ENCODE results near the gene XYLB.
"Not testable (repeated sequence)": the region's sequence is repeated elsewhere in the genome, so short reads cannot be mapped to it uniquely, and the experiment has no call there.

Gene XYLB

GRCh38 chr3:38396239-38396638, 49.7 kb downstream of the XYLB start:
- no peak for DNase-seq (ENCODE audit: low read depth in 2 of 2)

DNA sequence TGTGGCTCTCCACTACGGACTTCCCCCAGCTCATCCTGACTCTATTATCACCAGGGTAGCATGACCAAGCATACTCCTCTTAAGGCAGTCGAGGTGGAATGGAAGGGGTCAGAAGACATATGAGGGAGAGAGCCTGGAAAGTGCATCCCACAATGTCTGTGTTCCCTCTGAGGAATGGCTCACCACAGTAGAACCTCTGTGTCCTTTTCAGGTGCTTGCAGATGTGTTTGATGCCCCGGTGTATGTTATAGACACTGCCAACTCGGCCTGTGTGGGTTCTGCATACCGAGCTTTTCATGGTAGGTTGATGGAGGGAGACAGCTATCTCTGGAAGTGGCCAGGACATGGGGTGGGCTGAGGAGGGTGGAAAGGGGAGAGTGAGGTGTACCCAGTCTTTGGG, 50.3 kb downstream of the XYLB start:
- DNase-seq (ENCODE audit: low read depth in 2 of 2): no peak

GRCh38 chr3:38397320-38397719, 50.7 kb downstream of the XYLB start:
- no peak for DNase-seq (ENCODE audit: low read depth in 2 of 2)

DNA sequence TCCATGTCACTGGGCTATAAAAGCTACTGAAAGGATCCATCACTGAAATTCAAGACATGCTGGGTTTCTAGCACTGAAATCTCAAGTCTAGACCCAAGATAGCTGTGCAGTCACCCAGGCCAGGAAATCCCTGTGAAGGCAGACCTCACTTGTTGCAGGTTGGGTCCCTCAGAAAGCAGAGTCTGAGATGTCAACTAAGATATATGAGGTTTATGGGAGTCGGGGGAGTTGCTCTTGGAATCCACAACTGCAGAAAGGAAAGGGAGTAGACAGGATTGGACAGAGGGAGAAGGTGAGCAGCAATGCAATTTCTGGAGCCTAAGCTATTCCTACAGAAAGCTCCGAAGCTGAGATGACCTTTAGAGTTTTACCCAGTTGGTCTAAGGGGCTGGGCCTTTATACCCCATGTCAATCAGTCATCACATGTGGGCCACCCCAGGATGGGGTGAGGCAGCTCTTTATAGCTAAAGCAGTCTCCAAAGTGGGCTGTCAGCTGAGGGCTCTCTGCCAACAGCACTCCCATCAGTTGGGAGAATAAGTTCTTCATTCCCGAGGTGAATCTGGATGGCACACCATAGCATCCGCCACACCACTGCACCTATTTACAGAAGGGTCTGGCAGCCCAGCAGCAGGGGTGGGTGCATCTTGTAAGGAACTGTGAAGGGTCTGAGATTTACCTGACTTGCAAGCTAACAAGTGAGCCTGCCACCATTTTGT, 54.8 kb downstream of the XYLB start:
- DNase-seq (ENCODE audit: low read depth in 2 of 2): no peak

DNA sequence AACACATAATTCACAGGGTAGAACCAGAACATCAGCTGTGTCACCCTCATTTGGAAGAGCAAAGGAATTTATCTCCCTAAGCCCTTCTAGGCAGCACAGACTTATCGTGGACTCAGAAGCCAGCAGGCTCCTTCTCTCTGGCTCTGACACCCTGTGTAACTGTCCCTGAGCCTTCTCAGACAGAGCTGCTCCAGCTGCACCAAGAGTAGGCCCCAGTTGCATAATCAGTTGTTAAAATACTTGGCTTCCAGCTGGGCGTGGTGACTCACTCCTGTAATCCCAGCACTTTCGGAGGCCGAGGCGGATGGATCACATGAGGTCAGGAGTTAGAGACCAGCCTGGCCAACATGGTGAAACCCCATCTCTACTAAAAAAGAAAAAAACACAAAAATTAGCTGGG, 57.7 kb downstream of the XYLB start:
- DNase-seq (ENCODE audit: low read depth in 2 of 2): no peak

DNA sequence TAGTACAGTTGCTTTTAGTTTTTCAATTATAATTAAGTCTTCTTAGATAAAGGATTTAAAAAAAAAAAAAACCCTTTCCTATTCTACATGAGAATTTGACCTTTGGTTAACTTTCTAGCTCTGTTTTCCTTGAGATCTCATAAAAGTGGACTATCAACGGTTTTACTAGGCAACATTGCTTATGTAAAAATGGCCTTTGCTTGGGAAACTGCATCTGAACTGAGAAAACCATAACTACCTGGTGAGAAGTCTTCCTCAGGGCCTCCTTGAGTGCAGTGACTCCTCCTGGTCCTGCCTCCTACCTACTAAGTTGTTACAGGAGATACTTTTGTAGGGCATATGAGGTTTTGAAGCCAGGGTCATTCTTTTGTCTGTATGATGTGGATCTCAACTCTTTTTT, 65.0 kb downstream of the XYLB start:
- no peak for DNase-seq (ENCODE audit: low read depth in 2 of 2)

DNA sequence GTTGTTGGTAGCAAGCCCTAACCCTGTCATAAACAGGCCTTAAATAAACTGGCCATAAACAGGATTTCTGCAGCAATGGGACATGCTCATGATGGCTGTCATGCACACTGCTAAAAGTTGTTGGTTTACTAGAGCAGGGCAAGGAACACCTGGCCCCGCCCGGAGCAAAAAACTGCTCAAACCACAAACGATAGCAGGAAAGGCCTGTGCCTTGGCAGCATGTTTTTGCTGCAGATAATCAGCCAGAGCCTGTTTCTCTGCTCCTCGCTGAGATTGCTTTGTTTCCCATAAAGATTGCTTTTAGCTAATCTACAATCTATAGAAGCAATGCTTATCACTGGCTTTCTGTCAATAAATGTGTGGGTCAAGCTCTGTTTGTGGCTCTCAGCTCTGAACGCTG, 74.2 kb downstream of the XYLB start:
- DNase-seq (ENCODE audit: low read depth in 2 of 2): not testable (repeated sequence)

- no peak for DNase-seq (ENCODE audit: low read depth in 2 of 2)
These were observed 75.2 kb downstream of the XYLB start for GRCh38 chr3:38421679-38422336.

DNA sequence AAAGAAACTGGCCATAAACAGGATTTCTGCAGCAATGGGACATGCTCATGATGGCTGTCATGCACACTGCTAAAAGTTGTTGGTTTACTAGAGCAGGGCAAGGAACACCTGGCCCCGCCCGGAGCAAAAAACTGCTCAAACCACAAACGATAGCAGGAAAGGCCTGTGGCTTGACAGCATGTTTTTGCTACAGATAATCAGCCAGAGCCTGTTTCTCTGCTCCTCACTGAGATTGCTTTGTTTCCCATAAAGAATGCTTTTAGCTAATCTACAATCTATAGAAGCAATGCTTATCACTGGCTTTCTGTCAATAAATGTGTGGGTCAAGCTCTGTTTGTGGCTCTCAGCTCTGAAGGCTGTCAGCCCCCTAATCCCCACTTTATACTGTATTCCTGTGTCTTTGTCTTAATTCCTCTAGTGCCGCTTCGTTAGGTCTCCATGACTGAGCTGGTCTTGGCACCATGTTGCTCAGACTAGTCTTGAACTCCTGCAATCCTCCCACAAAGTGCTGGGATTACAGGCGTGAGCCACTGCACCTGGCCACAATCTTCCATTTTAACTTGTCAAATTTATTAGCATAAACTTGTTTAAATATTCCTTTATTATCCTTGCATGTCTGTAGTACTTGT, 80.3 kb downstream of the XYLB start:
- DNase-seq (ENCODE audit: low read depth in 2 of 2): not testable (repeated sequence)

GRCh38 chr3:38432871-38433658, 86.5 kb downstream of the XYLB start:
- not testable (repeated sequence) for DNase-seq (ENCODE audit: low read depth in 2 of 2)

GRCh38 chr3:38433661-38434060, 87.1 kb downstream of the XYLB start:
- DNase-seq (ENCODE audit: low read depth in 2 of 2): not testable (repeated sequence)

- not testable (repeated sequence) for DNase-seq (ENCODE audit: low read depth in 2 of 2)
These were observed 92.0 kb downstream of the XYLB start for GRCh38 chr3:38438436-38439069.

GRCh38 chr3:38443205-38443604, 96.6 kb downstream of the XYLB start:
- not testable (repeated sequence) for DNase-seq (ENCODE audit: low read depth in 2 of 2)

DNA sequence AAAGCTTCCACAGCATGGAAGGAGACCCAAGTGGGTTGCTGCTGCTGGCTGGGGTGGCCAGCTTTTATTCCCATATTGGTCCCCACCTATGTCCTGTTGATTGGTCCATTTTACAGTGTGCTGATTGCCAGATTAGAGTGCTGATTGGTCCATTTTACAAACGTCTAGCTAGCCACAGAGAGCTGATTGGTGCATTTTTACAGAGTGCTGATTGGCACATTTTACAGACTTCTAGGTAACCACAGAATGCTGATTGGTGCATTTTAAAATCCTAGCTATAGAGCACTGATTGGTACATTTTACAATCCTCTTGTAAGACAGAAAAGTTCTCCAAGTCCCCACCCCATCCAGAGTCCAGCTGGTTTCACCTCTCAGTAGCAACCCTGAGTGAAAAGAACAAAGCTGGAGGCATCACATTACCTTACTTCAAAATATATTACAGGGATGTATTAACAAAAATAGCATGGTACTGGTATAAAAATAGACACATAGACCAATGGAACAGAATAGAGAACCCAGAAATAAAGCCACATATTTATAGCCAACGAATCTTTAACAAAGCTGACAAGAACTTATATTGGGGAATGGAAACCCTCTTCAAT, 99.6 kb downstream of the XYLB start:
- DNase-seq (ENCODE audit: low read depth in 2 of 2): no peak

DNA sequence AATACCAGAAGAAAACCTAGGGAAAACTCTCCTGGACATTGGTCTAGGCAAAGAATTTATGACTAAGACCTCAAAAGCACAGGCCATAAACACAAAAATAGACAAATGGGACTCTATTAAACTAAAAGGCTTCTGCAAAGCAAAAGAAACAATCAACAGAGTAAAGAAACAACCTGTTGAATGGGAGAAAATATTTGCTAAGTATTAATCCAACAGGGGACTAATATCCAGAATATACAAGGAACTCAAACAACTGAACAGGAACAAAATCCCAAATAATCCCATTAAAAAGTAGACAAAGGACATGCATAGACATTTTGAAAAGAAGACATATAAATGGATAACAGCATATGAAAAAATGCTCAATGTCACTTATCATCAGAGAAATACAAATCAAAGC, 100.2 kb downstream of the XYLB start:
- DNase-seq (ENCODE audit: low read depth in 2 of 2): no peak

DNA sequence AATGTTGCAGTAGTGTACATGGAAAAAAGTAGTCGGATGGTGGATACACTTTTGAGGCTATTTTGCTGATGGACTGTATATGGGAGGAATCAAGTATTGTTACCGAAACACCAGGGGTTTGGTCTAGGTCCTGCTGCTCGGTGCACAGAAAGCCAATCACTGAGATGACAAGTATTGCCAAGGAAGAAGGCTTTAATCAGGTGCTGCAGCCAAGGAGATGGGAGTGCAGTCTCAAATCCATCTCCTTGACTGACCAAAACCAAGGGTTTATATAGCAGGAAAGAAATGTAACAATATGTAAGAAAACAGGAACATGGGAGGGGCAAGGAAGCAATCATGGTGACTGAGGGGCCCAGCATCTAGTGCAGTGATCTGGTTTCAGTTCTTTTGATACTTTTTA, 104.3 kb downstream of the XYLB start:
- no peak for DNase-seq (ENCODE audit: low read depth in 2 of 2)

DNA sequence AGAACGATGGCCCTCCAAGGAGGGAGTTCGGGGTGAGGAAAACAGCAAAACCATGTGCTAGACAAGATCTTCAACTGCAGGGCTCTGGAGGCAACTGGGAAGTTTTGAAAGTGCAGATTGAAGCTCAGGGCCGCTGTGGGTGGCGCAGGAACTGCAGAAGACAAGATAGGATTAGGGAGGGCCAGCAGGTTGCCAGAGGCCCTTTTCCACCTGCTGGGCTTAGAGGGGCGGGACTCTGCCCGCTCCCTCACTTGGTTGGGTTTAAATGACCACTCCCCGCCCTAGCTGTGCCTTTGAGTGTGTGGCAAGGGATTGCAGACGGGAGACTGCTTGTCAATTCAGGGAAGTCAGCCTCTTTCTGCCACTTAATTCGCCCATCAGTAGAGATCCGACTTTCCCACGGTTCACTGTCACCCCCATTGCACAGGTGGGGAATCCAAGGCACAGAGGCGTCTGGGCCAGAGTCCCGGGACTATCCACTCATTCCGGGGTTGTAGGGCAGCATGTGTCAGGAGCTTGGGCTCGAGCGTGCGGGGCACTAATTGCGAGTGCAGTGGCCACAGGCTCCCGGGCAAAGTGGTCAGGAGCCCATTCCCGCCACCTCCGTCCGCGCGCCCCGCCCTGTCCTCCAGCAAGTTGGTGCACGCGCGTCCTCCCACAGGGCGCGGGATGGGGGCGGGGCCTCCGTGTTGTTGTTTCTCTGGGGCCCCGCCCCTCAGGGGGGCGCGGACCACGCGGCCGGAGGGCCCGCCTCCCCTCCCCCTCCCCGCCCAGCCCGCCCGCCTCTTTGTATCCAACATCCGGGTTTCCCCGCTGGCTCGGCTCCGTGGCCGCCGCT, 106.7 kb downstream of the XYLB start, which contains the start of gene ACVR2B:
Gene ACVR2B (plus strand): TSS at position 816 of the 838 bp plus-strand sequence. CDS start 433 bp downstream, outside the sequence.
- peak; percentile 41 to 66 for DNase-seq (ENCODE audit: low read depth in 2 of 2)

- DNase-seq (ENCODE audit: low read depth in 2 of 2): no peak
These were observed 107.3 kb downstream of the XYLB start for GRCh38 chr3:38453913-38454177.

DNA sequence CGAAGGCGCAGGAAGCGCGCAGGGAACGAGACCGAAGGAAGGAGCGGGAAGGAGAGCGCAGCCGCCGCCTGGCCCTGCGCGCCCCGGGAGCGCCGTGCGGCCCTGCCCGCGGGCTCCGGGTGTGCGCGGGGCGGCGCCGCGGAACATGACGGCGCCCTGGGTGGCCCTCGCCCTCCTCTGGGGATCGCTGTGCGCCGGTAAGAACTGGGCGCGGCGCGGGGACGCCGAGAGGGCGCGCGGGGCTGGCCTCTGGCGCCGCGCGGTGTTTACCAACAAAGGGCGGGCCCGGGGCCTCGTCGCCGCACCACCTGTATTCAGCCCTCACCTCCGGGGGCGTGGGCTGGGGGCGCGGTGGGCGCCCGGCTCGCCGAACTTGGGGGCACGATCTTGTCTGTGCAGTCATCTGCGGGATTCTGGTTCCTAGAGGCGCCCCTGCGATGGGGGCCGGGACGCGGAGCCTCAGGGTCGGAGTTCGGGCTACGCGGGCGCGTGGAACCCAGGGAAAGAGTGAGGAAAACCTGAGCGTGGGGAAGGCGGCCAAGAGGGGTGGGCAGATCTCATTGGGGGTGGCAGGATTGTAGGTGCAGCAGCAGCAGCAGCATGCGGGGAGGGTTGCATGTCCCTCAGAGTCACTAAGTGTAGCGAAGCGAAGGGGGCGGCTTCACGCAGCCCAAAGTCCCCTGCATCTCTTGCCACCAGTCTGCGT, 107.7 kb downstream of the XYLB start:
- peak in 1 of 2 donors; percentile 16 for DNase-seq (ENCODE audit: low read depth in 2 of 2)
